Measurements from ENCODE around the gene TJP3.

The TJP3 gene

GRCh38 chr19:3796358-3796757, 88.2 kb downstream of the TJP3 start:
- no peak for TF ChIP-seq EZH2phosphoT487 (conservative IDR thresholded peaks at IDR 0.05; ENCODE audit: low read length)
- no peak for TF ChIP-seq CTCF (IDR thresholded peaks at IDR 0.05; ENCODE audit: insufficient read depth, low read length, poor library complexity, severe bottlenecking)
- Histone ChIP-seq H4K20me1 (ENCODE audit: low read depth, low read length) (no peaks in the 10 kb centered on the region), H3K36me3 (ENCODE audit: low read length) (no peaks in the 10 kb centered on the region), H3K79me2 (ENCODE audit: insufficient read depth, low read length) (no peaks in the 10 kb centered on the region), H2AFZ (ENCODE audit: low read depth, low read length, severe bottlenecking) (no peak overlapping the region), H3K9me2 (replicated peaks; ENCODE audit: insufficient read depth, low read length) (no peaks in the 10 kb centered on the region), H3K9me3 (ENCODE audit: insufficient read depth, low read length) (no peaks in the 10 kb centered on the region), H3K27ac (ENCODE audit: low read depth, low read length) (no peak overlapping the region), H3F3A (ENCODE audit: insufficient read depth) (no peaks in the 10 kb centered on the region), H3K4me2 (ENCODE audit: low read depth, low read length, poor library complexity, severe bottlenecking) (no peak overlapping the region), H3K9ac (ENCODE audit: low read length) (no peak overlapping the region), H3K4me3 (ENCODE audit: insufficient read depth, low read length, poor library complexity, severe bottlenecking) (no peak overlapping the region), H3K27me3 (ENCODE audit: low read length) (no peaks in the 10 kb centered on the region)

GRCh38 chr19:3798137-3798536, 90.0 kb downstream of the TJP3 start:
- Histone ChIP-seq H3K27ac (ENCODE audit: low read depth, low read length) (no peak overlapping the region), H3K9me2 (replicated peaks; ENCODE audit: insufficient read depth, low read length) (no peaks in the 10 kb centered on the region), H3K4me2 (ENCODE audit: low read depth, low read length, poor library complexity, severe bottlenecking) (no peak overlapping the region), H3K4me3 (ENCODE audit: insufficient read depth, low read length, poor library complexity, severe bottlenecking) (no peak overlapping the region), H3K9ac (ENCODE audit: low read length) (no peak overlapping the region), H2AFZ (ENCODE audit: low read depth, low read length, severe bottlenecking) (no peak overlapping the region), H3K36me3 (ENCODE audit: low read length) (no peaks in the 10 kb centered on the region), H3F3A (ENCODE audit: insufficient read depth) (no peaks in the 10 kb centered on the region), H4K20me1 (ENCODE audit: low read depth, low read length) (no peaks in the 10 kb centered on the region), H3K79me2 (ENCODE audit: insufficient read depth, low read length) (no peaks in the 10 kb centered on the region), H3K9me3 (ENCODE audit: insufficient read depth, low read length) (no peaks in the 10 kb centered on the region), H3K27me3 (ENCODE audit: low read length) (no peaks in the 10 kb centered on the region)
- TF ChIP-seq CTCF (IDR thresholded peaks at IDR 0.05; ENCODE audit: insufficient read depth, low read length, poor library complexity, severe bottlenecking), result no peak
- TF ChIP-seq EZH2phosphoT487 (conservative IDR thresholded peaks at IDR 0.05; ENCODE audit: low read length), result no peak
